Measurements from ENCODE around the gene VWDE.
"Not testable (repeated sequence)": the region's sequence is repeated elsewhere in the genome, so short reads cannot be mapped to it uniquely, and the experiment has no call there.

VWDE gene

DNA sequence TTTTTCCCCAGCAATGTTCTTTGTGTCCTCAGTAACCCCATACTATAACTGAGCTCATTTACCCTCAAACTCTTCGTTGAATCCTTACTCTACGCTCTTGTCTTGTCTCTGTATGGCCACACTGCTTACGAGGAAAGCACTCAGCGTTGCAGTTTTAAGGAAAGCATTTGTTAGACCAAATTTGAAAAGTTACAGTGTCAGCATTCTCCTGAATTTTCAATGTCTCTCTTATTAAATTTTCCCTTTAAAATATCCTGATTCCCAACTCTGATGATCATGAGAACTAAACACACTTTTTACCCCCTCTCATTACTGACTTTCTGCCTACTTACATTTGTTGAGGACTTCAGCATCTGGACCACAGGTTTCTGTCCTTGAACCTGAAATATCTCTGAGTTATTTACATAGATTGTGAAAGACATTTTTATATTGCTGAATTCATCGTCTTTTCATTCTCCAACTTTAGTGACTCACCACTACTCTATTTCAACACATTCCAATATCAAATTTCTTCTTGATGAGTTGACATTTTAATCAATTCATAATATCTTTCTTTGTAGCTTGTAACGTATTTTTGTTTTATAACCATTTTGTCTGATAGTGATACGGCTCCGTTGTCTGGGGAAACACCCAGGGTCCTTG, 19.8 kb upstream of the VWDE start:
- Histone ChIP-seq H3K4me3 (ENCODE audit: low read length) (peak overlapping the region; percentile 48), H3K36me3 (ENCODE audit: control insufficient read depth, low read depth, low read length) (no peaks in the 10 kb centered on the region), H3K9me3 (ENCODE audit: control insufficient read depth, low read depth, low read length) (peaks cover 5% of the 10 kb centered on the region), H3K4me1 (ENCODE audit: control insufficient read depth, low read depth, low read length) (peaks cover 35% of the 10 kb centered on the region), H3K27me3 (ENCODE audit: control insufficient read depth, insufficient read depth, low read length) (no peaks in the 10 kb centered on the region), H3K9ac (ENCODE audit: low read length) (peak overlapping the region; percentile 65), H3K27ac (ENCODE audit: low read length) (peak overlapping the region; percentile 97)

DNA sequence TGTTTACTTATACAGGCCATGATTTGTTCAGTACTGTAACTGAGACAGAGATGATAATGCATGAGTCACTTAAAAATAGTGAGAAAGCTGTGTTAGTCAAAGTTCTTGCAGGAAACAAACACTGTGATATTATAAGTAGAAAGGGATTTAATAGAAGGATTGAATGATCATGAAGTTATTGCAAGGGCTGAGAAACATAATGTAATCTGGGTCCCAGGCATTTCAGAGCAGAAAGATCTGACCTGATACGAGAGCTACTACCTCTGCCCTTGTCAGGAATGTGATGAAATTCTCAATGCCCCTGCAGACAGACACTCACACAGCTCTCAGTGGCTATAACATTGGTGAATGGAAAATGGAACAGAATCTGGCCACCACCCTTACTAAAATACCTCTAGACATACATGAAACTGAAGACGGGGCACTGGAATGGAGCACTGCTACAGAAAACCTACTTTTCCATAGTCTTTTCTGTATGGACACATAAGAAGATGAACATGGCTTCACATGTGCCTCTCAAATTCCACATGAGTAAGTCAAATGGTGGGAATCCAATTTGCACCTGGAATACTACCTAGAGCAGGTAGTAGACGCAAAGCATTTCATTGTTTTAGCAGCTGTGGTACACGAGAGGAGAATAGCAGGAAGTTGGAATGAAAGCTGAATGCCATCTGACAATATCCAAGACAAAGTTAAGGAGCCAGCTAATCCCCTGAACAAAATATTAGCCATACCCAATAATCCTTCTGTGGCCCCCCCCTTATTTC, 19.1 kb upstream of the VWDE start:
- H3K4me3 ChIP-seq (ENCODE audit: low read length), result peak overlapping the region; percentile 48
- H3K27ac ChIP-seq (ENCODE audit: low read length), result peak overlapping the region; percentile 97
- H3K9ac ChIP-seq (ENCODE audit: low read length), result peak overlapping the region; percentile 65

DNA sequence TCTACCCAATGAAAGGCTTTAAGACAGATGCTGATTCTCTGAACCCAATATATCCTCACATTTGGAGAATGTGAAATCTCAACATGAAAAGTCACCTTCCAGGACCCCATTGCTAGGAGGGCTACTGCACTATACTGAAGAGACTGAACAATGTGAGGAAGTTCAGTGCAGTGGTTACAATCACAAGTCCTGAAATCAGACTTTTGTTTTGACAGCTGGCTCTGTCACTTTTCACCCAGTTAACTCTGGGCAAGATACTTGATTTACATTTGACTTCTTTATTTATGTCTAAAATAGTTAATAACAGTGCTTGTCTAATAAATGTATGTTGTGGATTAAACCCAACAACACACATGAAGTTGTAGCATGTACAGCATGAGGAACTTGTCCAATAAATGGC, 14.8 kb upstream of the VWDE start:
- H3K36me3 ChIP-seq (ENCODE audit: control insufficient read depth, low read depth, low read length), result no peaks in the 10 kb centered on the region
- H3K4me1 ChIP-seq (ENCODE audit: control insufficient read depth, low read depth, low read length), result peaks cover 21% of the 10 kb centered on the region
- H3K27ac ChIP-seq (ENCODE audit: low read length), result no peak overlapping the region
- no peak overlapping the region for H3K9ac ChIP-seq (ENCODE audit: low read length)
- no peaks in the 10 kb centered on the region for H3K9me3 ChIP-seq (ENCODE audit: control insufficient read depth, low read depth, low read length)
- H3K4me3 ChIP-seq (ENCODE audit: low read length), result no peak overlapping the region
- H3K27me3 ChIP-seq (ENCODE audit: control insufficient read depth, insufficient read depth, low read length), result no peaks in the 10 kb centered on the region

More for the DNA sequence above, 19.1 kb upstream of the VWDE start:
- no peaks in the 10 kb centered on the region for H3K27me3 ChIP-seq (ENCODE audit: control insufficient read depth, insufficient read depth, low read length)
- peaks cover 35% of the 10 kb centered on the region for H3K4me1 ChIP-seq (ENCODE audit: control insufficient read depth, low read depth, low read length)
- H3K9me3 ChIP-seq (ENCODE audit: control insufficient read depth, low read depth, low read length), result peaks cover 5% of the 10 kb centered on the region
- no peaks in the 10 kb centered on the region for H3K36me3 ChIP-seq (ENCODE audit: control insufficient read depth, low read depth, low read length)

DNA sequence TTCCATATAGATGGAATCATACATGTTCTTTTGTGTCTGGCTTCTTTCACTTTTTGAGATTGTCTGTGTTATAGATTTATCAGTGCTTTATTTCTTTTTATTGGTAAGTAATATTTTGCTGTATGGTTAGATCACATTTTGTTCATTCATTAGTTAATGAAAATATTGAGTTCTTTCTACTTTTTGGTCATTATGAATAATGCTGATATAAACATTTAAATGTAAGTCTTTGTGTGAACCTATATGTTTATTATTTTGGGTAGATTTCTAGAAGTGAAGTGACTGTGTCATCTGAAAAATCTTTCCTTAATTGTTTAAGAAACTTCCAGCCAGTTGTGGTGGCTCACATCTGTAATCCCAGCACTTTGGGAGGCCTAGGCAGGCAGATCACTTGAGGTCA, 11.4 kb upstream of the VWDE start:
- Histone ChIP-seq H3K4me1 (ENCODE audit: control insufficient read depth, low read depth, low read length) (peaks cover 5% of the 10 kb centered on the region), H3K9me3 (ENCODE audit: control insufficient read depth, low read depth, low read length) (no peaks in the 10 kb centered on the region), H3K27me3 (ENCODE audit: control insufficient read depth, insufficient read depth, low read length) (no peaks in the 10 kb centered on the region), H3K36me3 (ENCODE audit: control insufficient read depth, low read depth, low read length) (no peaks in the 10 kb centered on the region), H3K9ac (ENCODE audit: low read length) (no peak overlapping the region), H3K27ac (ENCODE audit: low read length) (no peak overlapping the region), H3K4me3 (ENCODE audit: low read length) (no peak overlapping the region)

DNA sequence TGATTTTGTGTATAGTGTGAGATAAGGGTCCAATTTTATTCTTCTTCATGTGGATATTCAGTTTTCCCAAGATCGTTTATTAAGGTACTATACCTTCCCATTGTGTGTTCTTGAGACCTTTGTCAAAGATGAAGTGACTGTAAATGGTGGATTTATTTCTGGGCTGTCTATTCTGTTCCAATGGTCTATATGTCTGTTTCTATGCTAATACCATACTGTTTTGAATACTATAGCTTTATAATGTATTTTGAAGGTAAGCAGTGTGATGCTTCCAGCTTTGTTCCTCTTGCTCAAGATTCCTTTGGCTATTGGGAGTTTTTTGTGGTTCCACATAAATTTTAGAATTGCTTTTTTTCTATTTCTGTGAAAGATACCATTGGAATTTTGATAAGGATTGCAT, 8.7 kb upstream of the VWDE start:
- Histone ChIP-seq H3K9me3 (ENCODE audit: control insufficient read depth, low read depth, low read length) (no peaks in the 10 kb centered on the region), H3K4me1 (ENCODE audit: control insufficient read depth, low read depth, low read length) (peaks cover 15% of the 10 kb centered on the region), H3K27ac (ENCODE audit: low read length) (no peak overlapping the region), H3K4me3 (ENCODE audit: low read length) (no peak overlapping the region), H3K9ac (ENCODE audit: low read length) (no peak overlapping the region), H3K27me3 (ENCODE audit: control insufficient read depth, insufficient read depth, low read length) (no peaks in the 10 kb centered on the region), H3K36me3 (ENCODE audit: control insufficient read depth, low read depth, low read length) (no peaks in the 10 kb centered on the region)

DNA sequence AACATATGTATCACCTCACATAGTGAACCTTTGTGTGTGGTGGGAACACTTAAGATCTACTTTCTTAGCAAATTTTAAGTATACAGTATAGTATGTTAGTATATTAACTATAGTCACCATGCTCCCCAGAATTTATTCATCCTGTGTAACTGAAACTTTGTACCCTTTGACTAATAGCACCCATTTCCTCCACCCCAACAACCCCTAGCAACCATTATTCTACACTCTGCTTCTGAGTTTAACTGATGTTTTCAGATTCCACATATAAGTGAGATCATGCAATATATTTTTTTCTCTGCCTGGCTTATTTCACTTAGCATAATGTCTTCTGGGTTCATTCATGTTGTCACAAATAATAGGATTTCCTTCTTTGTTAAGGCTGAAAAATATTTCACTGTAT, 6.9 kb upstream of the VWDE start:
- Histone ChIP-seq H3K4me1 (ENCODE audit: control insufficient read depth, low read depth, low read length) (peaks cover 15% of the 10 kb centered on the region), H3K27ac (ENCODE audit: low read length) (no peak overlapping the region), H3K9me3 (ENCODE audit: control insufficient read depth, low read depth, low read length) (no peaks in the 10 kb centered on the region), H3K36me3 (ENCODE audit: control insufficient read depth, low read depth, low read length) (no peaks in the 10 kb centered on the region), H3K27me3 (ENCODE audit: control insufficient read depth, insufficient read depth, low read length) (no peaks in the 10 kb centered on the region), H3K4me3 (ENCODE audit: low read length) (no peak overlapping the region), H3K9ac (ENCODE audit: low read length) (no peak overlapping the region)

DNA sequence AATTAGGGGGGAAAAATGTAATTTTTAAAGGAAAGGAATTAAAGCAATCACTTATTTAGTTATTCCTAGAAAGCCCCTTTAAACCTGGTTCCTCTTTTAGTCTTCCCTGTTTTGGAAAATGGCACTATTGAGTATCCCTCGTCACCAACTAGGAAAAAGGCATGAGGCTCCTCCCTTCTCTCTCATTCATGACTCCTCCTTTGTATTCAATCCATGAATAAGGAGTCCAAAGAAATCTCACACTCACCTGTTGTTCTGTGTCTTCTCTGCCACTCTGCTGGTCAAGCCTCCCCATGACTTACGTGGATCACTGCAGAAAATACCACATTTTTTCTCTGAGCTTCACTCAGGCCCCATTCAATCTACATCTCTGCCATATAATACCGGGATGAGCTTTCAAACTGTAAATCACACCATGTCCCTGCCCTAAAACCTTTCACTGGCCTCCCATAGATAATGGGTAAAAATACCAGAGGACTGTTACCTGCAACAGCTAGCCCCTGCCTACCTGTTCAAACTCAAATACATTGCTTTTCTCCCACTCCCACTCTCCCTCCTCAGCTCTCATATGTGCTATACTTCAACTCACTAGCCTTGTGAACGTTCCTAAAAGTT, 5.5 kb upstream of the VWDE start:
- Histone ChIP-seq H3K4me1 (ENCODE audit: control insufficient read depth, low read depth, low read length) (peaks cover 15% of the 10 kb centered on the region), H3K9ac (ENCODE audit: low read length) (no peak overlapping the region), H3K4me3 (ENCODE audit: low read length) (no peak overlapping the region), H3K27me3 (ENCODE audit: control insufficient read depth, insufficient read depth, low read length) (peaks cover 6% of the 10 kb centered on the region), H3K9me3 (ENCODE audit: control insufficient read depth, low read depth, low read length) (no peaks in the 10 kb centered on the region), H3K27ac (ENCODE audit: low read length) (no peak overlapping the region), H3K36me3 (ENCODE audit: control insufficient read depth, low read depth, low read length) (no peaks in the 10 kb centered on the region)

DNA sequence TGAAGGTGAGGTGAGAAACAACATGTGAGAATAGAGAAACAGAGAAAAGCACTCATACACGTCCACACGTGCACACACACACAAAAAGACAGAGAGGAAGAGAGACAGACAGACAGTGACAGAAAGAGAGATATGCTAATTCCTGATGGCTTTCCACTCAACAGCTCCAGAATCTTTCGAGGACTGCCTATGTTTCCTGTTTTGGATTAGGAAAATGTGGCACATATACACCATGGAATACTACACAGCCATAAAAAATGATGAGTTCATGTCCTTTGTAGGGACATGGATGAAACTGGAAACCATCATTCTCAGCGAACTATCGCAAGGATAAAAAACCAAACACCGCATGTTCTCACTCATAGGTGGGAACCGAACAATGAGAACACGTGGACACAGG, 4.0 kb upstream of the VWDE start:
- not testable (repeated sequence) for H3K36me3 ChIP-seq (ENCODE audit: control insufficient read depth, low read depth, low read length); H3K9me3 ChIP-seq (ENCODE audit: control insufficient read depth, low read depth, low read length); H3K27ac ChIP-seq (ENCODE audit: low read length); H3K4me3 ChIP-seq (ENCODE audit: low read length); H3K9ac ChIP-seq (ENCODE audit: low read length)
- Histone ChIP-seq H3K27me3 (ENCODE audit: control insufficient read depth, insufficient read depth, low read length) (peaks cover 17% of the 10 kb centered on the region), H3K4me1 (ENCODE audit: control insufficient read depth, low read depth, low read length) (peaks cover 10% of the 10 kb centered on the region)

DNA sequence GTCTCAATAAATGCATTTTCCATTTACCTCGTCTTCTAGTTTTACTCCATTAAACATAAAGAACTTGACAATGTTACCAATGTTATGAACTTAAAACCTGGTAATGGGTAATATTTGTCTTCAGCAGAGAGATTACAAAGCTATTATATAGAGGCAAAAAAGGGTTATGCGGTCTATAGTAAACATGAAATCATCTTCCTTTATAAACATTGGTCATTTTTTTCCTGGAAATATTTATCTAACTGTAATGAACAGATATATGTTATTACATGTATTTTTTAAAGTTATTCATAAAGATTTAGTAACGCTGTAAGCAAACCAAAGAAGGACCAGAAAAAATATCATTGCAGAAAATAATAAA, 1.3 kb downstream of the VWDE start:
- H3K9ac ChIP-seq (ENCODE audit: low read length), result peak overlapping the region; percentile 91
- H3K4me1 ChIP-seq (ENCODE audit: control insufficient read depth, low read depth, low read length), result peaks cover 12% of the 10 kb centered on the region
- H3K9me3 ChIP-seq (ENCODE audit: control insufficient read depth, low read depth, low read length), result peaks cover 12% of the 10 kb centered on the region
- H3K27me3 ChIP-seq (ENCODE audit: control insufficient read depth, insufficient read depth, low read length), result peaks cover 18% of the 10 kb centered on the region
- peak overlapping the region; percentile 100 for H3K4me3 ChIP-seq (ENCODE audit: low read length)
- H3K36me3 ChIP-seq (ENCODE audit: control insufficient read depth, low read depth, low read length), result peaks cover 5% of the 10 kb centered on the region
- H3K27ac ChIP-seq (ENCODE audit: low read length), result no peak overlapping the region

DNA sequence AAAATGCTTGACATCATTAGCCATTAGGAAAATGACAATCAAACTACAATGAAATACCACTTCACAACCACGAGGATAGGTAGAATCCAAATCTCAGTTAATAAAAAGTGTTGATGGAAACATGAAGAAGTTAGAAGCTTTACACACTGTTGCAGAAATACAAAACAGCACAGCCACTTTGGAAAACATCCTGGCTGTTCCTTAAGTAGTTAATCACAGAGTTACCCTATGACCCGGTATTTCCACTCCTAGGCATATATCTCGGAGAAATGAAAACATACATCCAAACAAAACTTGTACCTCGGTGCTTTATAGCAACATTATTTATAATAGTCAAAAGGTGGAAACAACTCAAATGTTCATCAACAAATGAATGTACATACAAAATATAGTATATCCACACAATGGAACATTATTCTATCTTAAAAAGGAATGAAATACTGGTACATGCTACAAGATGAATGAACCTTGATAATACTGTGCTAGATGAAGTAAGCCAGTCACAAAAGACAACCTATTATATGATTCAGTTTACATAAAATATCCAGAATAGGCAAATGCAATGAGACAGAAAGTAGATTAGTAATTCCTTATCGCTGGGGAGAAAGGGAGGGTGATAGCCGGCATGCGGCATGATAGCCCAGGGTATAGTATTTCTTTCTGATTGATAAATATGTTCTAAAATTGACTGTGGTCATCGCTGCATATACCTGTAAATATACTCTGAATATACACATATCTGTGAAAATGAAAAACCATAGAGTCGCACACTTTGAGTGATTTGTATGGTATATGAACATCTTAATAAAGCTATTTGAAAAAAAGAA, 1.9 kb downstream of the VWDE start:
- peaks cover 18% of the 10 kb centered on the region for H3K27me3 ChIP-seq (ENCODE audit: control insufficient read depth, insufficient read depth, low read length)
- peaks cover 5% of the 10 kb centered on the region for H3K36me3 ChIP-seq (ENCODE audit: control insufficient read depth, low read depth, low read length)
- H3K9me3 ChIP-seq (ENCODE audit: control insufficient read depth, low read depth, low read length), result peaks cover 12% of the 10 kb centered on the region
- H3K27ac ChIP-seq (ENCODE audit: low read length), result no peak overlapping the region
- peak overlapping the region; percentile 100 for H3K4me3 ChIP-seq (ENCODE audit: low read length)
- H3K4me1 ChIP-seq (ENCODE audit: control insufficient read depth, low read depth, low read length), result peaks cover 12% of the 10 kb centered on the region
- peak overlapping the region; percentile 91 for H3K9ac ChIP-seq (ENCODE audit: low read length)

DNA sequence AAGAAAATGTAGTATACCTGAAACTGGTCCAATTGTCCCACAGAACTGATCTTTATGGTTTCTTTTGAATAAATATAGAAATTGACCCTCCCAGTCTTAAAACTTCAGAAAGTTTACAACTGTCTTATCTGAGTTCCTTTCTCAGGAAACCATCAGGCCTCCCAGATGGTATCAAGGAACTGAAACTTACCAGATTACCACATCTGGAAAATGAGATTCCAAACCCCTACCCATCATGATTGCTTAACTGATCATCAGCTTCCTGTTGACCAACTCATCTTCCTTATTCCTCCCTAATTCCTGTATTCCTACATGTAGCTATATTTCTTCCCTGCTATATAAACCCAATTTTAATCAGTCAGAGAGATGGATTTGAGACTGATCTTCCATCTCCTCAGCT, 5.5 kb downstream of the VWDE start:
- Histone ChIP-seq H3K4me1 (ENCODE audit: control insufficient read depth, low read depth, low read length) (peaks cover 17% of the 10 kb centered on the region), H3K4me3 (ENCODE audit: low read length) (no peak overlapping the region), H3K36me3 (ENCODE audit: control insufficient read depth, low read depth, low read length) (peaks cover 5% of the 10 kb centered on the region), H3K27me3 (ENCODE audit: control insufficient read depth, insufficient read depth, low read length) (peaks cover 6% of the 10 kb centered on the region), H3K27ac (ENCODE audit: low read length) (no peak overlapping the region), H3K9me3 (ENCODE audit: control insufficient read depth, low read depth, low read length) (peaks cover 12% of the 10 kb centered on the region), H3K9ac (ENCODE audit: low read length) (no peak overlapping the region)

Measured in iPS-18a (cell line).